NT2/D1 (cell line): Measurements from ENCODE around the gene SLC13A3.
A peak's percentile ranks its signal among the peaks of the same experiment; 100 is the strongest.

Experiments
- DNase-seq: peaks from one replicate; pipeline ENCODE4 v3.0.0-alpha.2; 2011; ENCODE audit warnings: low read depth, low spot score
- H3K27me3 ChIP-seq: 2 replicates; pipeline ENCODE4 v1.6.0; 2011; ENCODE audit warnings: mild to moderate bottlenecking; ENCODE audit not compliant: insufficient read length, insufficient read depth
- H3K36me3 ChIP-seq: 2 replicates; pipeline ENCODE4 v1.6.1; 2011; ENCODE audit warnings: mild to moderate bottlenecking, low read length, mixed read lengths; ENCODE audit not compliant: insufficient read depth, insufficient read length
- H3K4me1 ChIP-seq: 2 replicates; pipeline ENCODE4 v1.5.1; 2011; ENCODE audit not compliant: insufficient read depth, insufficient read length
- H3K4me3 ChIP-seq: 2 replicates; pipeline ENCODE4 v1.5.1; 2011; ENCODE audit warnings: low read depth; ENCODE audit not compliant: insufficient read length
- H3K9ac ChIP-seq: 2 replicates; pipeline ENCODE4 v1.6.0; 2011; ENCODE audit warnings: low read depth; ENCODE audit not compliant: insufficient read length
- H3K9me3 ChIP-seq: 2 replicates; pipeline ENCODE4 v1.5.1; 2011; ENCODE audit warnings: mild to moderate bottlenecking, low read length; ENCODE audit not compliant: insufficient read depth
- SUZ12 ChIP-seq: IDR thresholded peaks from 2 replicates; pipeline ENCODE4 v1.6.1; 2011; ENCODE audit not compliant: insufficient read length, insufficient read depth; ENCODE audit errors: extremely low read depth
- YY1 ChIP-seq: IDR thresholded peaks from 2 replicates; pipeline ENCODE4 v1.6.1; 2011; ENCODE audit not compliant: insufficient read length, insufficient read depth
- ZNF274 ChIP-seq: IDR thresholded peaks from 2 replicates; pipeline ENCODE4 v1.6.1; 2011; ENCODE audit warnings: mild to moderate bottlenecking, low read depth, low read length

SLC13A3 gene

DNA sequence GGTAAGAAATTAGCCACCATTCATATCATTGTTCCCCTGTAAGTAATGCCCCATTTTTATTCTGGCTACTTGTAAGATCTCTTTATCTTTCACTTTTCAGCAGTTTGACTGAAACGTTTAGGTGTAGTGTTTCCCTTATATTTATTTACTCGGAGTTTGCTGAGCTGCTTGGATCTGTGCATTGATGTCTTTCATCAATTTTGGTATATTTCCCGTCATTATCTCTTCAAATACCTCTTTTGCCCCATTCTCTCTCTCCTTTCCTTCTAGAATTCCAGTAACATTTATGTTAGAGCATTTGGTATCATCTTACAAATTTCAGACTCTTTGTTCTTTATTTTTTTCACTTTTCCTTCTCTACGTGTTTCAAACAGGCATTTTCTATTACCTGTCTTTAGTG, 9.2 kb upstream of the SLC13A3 start:
- no peak for TF ChIP-seq ZNF274
- TF ChIP-seq YY1, result no peak
- no peak for TF ChIP-seq SUZ12
- H3K9ac ChIP-seq, result no peak overlapping the region
- no peaks in the 10 kb centered on the region for H3K36me3 ChIP-seq
- H3K4me1 ChIP-seq, result no peaks in the 10 kb centered on the region
- peaks cover 7% of the 10 kb centered on the region; the same call in 1 of the 2 replicates for H3K9me3 ChIP-seq
- no peak for DNase-seq
- H3K4me3 ChIP-seq, result no peak overlapping the region
- H3K27me3 ChIP-seq, result no peaks in the 10 kb centered on the region

GRCh38 chr20:46657618-46658017, 6.4 kb upstream of the SLC13A3 start:
- H3K36me3 ChIP-seq, result no peaks in the 10 kb centered on the region
- no peak overlapping the region for H3K9ac ChIP-seq
- peaks cover 7% of the 10 kb centered on the region; the same call in 1 of the 2 replicates for H3K9me3 ChIP-seq
- no peaks in the 10 kb centered on the region for H3K4me1 ChIP-seq
- no peaks in the 10 kb centered on the region for H3K27me3 ChIP-seq
- no peak for DNase-seq
- H3K4me3 ChIP-seq, result no peak overlapping the region
- no peak for TF ChIP-seq ZNF274
- TF ChIP-seq YY1, result no peak
- no peak for TF ChIP-seq SUZ12

GRCh38 chr20:46657137-46657536, 5.9 kb upstream of the SLC13A3 start:
- no peak for DNase-seq
- H3K9me3 ChIP-seq, result peaks cover 7% of the 10 kb centered on the region; the same call in 1 of the 2 replicates
- H3K4me3 ChIP-seq, result no peak overlapping the region
- peaks cover 1% of the 10 kb centered on the region for H3K27me3 ChIP-seq
- TF ChIP-seq SUZ12, result no peak
- no peak for TF ChIP-seq YY1
- TF ChIP-seq ZNF274, result no peak
- no peak overlapping the region for H3K9ac ChIP-seq
- H3K4me1 ChIP-seq, result no peaks in the 10 kb centered on the region
- H3K36me3 ChIP-seq, result no peaks in the 10 kb centered on the region

- Histone ChIP-seq H3K4me1 (peaks cover 4% of the 10 kb centered on the region), H3K36me3 (no peaks in the 10 kb centered on the region), H3K9ac (no peak overlapping the region), H3K4me3 (no peak overlapping the region), H3K27me3 (peaks cover 29% of the 10 kb centered on the region), H3K9me3 (no peaks in the 10 kb centered on the region; the same call in 1 of the 2 replicates)
- no peak for DNase-seq
- TF ChIP-seq ZNF274, result no peak
- no peak for TF ChIP-seq SUZ12
- no peak for TF ChIP-seq YY1
Observed at GRCh38 chr20:46652699-46653098, 1.4 kb upstream of the SLC13A3 start.

DNA sequence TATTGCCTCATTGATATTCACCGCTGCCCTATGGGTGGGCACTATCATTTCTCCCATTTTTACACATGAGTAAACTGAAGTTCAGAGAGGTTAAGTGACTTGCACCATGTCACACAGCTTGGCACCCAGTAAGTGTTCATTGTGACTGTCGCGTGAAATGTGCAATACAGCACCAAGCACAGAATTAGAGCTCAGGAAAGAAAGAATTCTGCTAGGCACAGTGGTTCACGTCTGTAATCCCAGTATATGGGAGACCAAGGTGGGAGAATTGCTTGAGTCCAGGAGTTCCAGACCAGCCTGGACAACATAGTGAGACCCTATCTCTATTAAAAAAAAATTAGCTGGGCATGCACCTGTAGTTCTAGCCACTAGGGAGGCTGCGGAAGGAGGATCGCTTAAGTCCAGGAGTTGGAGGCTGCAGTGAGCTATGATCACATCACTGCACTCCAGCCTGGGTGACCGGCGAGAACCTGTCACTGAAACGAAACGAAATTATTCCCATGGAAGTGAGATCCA, 626 bp downstream of the SLC13A3 start:
- Histone ChIP-seq H3K9ac (peak overlapping the region; percentile 73), H3K27me3 (peaks cover 34% of the 10 kb centered on the region), H3K36me3 (no peaks in the 10 kb centered on the region), H3K9me3 (no peaks in the 10 kb centered on the region), H3K4me3 (peak overlapping the region; percentile 47), H3K4me1 (peaks cover 7% of the 10 kb centered on the region)
- no peak for DNase-seq
- TF ChIP-seq SUZ12 (no peak), YY1 (no peak), ZNF274 (no peak)

DNA sequence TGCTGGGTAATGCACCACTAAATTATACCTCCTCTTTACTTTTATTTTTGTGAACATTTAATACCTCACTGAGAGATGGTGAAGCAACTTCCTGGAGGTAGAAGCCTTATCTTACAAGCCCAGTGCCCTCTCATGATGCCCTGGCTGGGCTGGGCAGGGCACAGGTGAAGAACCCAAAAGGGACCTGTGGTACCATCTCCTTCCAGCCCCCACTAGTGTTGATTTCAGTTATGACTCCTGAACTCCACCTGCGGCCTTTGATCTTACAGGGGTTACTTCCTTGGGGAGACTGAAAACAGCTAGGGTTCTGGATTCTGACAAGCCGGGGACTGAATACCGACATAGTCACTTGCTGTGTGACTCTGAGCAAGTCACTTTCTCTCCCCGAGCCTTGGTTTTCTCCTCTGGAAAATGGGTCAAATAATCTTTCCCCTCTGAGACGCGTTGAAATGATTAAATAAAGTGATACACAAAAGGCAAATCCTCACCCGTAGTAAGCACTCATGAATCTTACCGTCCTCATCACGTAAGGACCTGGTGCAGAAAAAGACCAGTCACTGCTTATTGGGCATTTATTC, 1.2 kb downstream of the SLC13A3 start:
- Histone ChIP-seq H3K4me3 (no peak overlapping the region), H3K27me3 (peaks cover 36% of the 10 kb centered on the region), H3K9ac (no peak overlapping the region), H3K9me3 (no peaks in the 10 kb centered on the region), H3K36me3 (no peaks in the 10 kb centered on the region), H3K4me1 (peaks cover 7% of the 10 kb centered on the region)
- DNase-seq, result no peak
- TF ChIP-seq SUZ12 (no peak), YY1 (no peak), ZNF274 (no peak)

- Histone ChIP-seq H3K27me3 (peaks cover 36% of the 10 kb centered on the region), H3K4me3 (no peak overlapping the region), H3K36me3 (no peaks in the 10 kb centered on the region), H3K9me3 (no peaks in the 10 kb centered on the region), H3K4me1 (peaks cover 7% of the 10 kb centered on the region), H3K9ac (no peak overlapping the region)
- no peak for DNase-seq
- no peak for TF ChIP-seq ZNF274
- no peak for TF ChIP-seq SUZ12
- TF ChIP-seq YY1, result no peak
Observed at GRCh38 chr20:46649650-46649949, 1.7 kb downstream of the SLC13A3 start.
